Fibroblast of skin of left biceps (primary cell): Measurements from ENCODE around the gene SPINT1.
A peak's percentile ranks its signal among the peaks of the same experiment; 100 is the strongest.
"Not testable (repeated sequence)": the region's sequence is repeated elsewhere in the genome, so short reads cannot be mapped to it uniquely, and the experiment has no call there.

Source experiments
- DNase-seq, 2 experiments: peaks; one replicate each; pipeline ENCODE4 v3.0.0-alpha.2; 2013; ENCODE audit warnings: low read depth in 2 of 2

Gene SPINT1

DNA sequence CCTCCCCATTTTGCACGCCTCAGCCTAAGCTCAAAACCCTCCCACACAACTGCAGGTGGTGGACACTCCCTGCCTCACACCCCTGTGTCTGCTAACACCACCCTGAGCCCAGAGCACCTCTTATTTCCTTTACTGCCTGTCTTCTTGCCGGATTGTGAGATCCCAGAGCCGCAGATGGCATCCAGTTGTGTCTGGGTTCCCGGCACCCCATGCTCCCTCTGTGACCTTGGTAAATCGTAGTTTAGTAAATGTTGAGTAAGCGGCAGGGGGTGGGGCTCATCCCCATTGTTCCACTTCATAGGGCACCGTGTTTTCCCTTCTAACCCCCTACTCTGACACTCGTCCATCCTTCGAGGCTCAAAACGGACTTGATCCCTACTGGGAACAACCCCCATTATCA is 14.9 kb downstream of the SPINT1 start:
- no peak for DNase-seq

- peak in 1 of 2 experiments; percentile 13 for DNase-seq
These were observed 15.5 kb downstream of the SPINT1 start for GRCh38 chr15:40859206-40859851.

DNA sequence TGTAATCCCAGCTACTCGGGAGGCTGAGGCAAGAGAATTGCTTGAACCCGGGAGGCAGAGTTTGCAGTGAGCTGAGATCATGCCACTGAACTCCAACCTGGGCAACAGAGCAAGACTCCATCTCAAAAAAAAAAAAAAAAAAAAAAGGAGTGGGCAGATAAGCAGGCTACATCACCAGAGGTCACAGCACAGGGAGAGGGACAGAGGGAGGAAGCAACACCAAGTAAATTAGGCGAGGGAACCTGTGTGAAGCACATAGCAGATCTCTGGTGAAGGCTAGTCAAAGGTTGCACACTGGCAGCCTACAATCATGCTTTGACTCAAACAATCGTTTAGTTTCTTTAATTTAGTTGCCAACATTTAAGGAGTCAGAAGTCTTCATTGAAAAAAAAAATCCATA is 17.3 kb downstream of the SPINT1 start:
- DNase-seq: not testable (repeated sequence)

DNA sequence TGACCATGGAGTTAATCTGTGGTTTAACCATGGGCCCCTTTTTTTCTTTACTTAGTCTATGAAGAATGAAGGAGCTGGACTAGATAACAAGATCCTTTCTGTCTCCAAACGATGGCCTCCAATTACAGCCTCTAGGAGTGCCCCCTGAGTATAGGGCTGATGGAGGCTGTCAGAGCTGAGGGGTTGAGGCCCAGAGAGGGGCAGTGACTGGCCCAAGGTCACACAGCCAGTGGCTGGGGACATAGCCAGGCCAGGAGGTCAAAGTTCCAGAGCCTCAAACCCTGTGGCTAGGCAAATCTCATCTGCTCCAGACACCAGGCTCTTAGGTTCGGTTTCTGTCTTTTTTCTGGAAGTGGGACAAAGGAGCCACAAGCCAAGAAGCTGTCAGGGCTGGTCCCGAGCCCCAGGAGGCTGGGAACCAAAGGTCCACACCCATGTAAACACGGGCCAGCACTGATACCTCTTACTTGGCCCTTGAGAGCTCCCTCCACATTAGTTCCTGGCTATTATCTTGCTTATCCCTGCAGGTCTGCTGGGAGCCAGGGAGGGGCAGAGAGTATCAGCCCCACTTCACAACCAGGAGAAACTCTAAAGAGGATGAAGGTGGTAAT is 19.9 kb downstream of the SPINT1 start:
- DNase-seq: no peak

GRCh38 chr15:40867199-40867598 is 23.4 kb downstream of the SPINT1 start:
- DNase-seq: no peak

DNA sequence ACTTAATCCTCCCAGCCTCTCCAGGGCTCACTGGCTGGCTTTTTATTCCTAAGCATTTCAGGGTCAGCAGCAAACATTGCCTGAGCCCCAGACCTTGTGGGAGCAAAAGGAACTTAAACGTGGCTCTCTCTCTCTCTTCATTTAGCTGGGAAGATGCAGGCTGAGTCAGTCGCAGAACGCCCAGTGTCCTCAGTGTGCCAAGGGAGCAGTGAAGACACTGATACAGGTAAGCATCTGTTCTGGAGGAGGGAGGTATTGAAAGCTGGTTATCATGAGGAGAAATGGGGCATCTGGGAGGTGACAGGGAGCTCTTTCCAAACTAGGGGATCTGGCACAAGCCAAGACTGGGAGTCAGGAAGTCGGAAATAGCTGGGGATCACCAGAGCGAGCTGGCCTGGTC is 25.8 kb downstream of the SPINT1 start:
- no peak for DNase-seq

- DNase-seq: no peak
These were observed 26.9 kb downstream of the SPINT1 start for GRCh38 chr15:40870716-40871115.

DNA sequence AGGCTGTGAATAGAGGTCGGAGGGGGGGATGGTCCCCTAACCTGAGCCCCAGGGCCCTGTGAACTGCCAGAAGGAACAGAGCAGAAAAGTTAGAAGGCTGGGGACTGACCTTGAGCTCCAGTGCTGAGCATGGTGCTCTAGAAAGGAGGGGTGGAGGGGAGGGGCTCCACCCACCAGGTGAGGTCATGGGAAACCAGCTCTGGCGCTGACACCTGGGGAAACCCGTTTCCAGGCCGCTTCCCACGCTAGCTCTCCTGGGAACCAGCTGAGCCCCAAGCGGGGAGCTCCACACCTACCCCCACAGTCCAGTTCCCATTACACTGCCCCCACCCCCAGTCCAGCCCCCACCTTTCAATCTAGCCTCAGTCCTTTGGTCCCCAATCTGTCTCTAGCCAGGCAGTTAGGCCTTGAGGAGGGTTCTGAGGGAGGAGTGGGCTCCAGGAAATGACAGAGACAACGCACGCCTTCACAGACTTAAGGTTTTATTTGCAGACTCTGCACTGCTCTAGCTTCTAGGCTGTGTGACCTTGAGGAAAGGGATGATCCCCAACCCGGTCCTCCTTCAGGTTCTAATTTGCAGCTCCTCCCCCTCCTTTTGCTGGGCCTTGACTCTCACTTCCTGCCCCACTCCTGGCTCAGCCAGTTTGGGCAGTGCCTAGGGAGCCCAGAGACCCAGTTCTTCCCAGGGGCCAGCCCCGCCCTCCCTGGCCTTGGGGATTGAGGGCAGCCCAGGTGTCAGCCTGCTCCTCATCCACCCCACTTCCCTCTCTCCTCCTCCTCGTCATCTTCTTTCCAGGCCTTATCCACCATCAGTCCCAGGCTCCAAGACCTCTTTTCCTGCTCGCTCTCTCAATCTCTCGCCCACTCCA is 28.1 kb downstream of the SPINT1 start:
- no peak for DNase-seq

DNA sequence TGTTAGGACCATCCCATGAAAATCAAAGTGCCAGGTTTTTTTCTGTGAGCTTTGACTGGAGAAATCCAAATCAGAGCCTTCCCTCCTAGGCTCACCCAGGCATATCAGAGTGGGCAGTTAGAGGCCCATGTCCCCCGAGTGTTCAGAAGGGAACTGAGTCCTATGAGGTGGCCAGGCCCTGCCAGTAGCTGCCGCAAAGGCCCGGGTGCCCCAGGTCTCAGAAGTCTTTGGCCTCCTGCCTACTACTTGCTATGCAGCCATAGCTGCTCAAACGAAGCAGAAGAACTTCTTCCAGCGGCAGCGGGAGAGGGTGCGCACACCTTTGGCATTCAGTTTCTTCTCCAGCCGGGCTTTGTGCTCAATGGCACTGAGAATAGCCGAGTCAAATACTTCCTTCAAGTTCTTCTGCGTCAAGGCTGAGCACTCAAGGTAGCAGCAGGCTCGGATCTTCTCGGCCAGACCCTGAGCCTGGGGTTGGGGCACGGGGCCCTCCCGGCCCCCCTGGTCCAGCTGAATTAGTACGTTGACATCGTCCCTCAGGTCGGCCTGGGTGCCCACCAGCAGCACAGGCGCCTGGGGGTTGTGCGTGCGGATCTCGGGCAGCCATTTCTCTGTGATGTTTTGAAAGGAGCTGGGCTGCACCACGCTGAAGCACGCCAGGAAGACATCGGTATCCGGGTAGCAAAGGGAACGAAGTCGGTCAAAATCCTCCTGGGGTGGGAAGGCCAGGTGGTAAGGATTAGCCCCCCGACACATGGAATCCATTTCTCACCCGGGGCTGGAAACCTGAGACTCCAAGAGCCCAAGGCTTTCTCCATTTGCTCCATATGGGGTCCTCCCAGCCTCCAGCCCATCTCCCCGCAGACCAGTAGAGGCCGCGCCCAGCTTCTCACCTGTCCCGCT is 29.2 kb downstream of the SPINT1 start:
- no peak for DNase-seq

DNA sequence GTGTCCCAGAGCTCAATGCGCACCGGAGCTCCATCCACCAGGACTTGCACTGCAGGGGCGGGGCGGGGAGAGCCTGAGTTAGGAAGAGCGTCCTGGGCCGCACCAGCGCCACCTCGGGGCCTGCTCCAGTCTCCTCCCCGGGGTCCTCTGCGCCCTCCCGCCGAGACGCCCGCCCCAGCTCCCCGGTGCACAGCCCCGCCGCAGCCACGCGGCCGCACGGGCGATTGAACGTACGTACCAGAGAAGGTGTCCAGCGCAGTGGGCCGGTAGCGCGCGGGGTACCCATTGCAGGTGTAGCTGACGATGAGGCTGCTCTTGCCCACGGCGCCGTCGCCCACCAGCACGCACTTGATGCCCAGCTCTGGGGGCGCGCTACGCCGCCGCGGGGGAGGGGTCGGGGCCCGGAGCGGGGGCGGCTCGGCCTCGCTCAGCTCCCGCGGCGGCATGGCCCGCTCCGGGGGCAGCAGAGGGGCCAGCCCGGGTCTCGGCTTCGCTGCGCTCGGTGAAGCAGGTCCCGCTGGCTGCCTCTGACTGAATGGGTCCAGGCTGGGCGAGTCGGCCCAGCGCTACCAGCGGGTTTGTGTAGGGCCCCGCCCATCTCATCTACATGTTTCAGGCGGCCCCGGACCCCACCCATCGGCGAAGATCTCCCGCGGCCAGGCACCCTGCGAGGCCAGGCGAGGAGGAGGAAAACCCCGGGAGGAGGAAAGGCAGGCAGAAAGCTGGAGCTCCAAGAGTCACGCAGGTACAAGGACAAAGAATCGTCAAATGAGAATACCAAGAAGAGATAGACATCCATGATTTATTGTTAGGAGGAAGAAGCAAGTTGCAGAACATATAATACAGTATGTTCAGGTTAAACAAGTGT is 30.1 kb downstream of the SPINT1 start, which contains the start of gene RHOV:
TSS of gene RHOV (minus strand) at position 541 of the 868 bp plus-strand sequence. CDS start at position 446, 95 bp downstream.
- no peak for DNase-seq

- no peak for DNase-seq
These were observed 32.3 kb downstream of the SPINT1 start for GRCh38 chr15:40875991-40876730.

DNA sequence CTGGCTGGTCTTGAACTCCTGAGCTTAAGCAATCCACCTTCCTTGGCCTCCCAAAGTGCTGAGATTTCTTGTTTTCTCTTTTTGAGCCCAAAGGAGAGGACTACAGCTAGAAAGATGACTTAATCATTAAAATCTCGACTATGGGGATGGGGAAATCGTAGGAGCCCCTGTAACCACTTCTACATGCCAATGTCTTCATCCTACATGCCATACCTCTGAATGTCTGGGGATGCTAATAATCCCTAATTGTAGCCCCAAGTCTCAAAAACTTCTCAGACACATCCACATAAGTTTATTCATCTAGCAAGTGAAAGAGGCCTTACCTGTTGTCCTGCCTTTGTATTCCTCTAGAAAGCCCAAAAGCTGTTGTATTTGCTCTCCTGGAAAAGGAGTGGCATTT is 33.8 kb downstream of the SPINT1 start:
- no peak for DNase-seq

- DNase-seq: no peak
These were observed 34.9 kb downstream of the SPINT1 start for GRCh38 chr15:40878785-40879184.

- DNase-seq: no peak
These were observed 35.8 kb downstream of the SPINT1 start for GRCh38 chr15:40879609-40880008.

DNA sequence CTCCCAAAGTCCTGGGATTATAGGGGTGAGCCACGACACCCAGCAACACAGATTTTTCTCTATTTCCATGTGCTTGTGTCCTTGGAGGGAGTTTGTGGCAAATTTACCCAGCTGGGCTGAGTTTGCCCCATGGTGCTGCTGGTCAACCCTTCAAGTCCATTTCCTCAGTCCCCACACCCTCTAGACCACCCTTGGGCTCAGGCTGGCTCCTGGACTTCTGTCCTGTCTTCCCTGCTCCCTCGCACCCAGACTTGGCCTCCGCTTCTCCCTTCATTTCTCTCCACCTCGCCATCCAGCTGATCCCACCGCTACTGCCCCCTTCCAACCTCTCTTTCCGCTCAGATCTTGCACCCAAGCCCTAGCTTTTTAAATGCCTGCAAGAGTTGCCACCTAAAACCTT is 37.5 kb downstream of the SPINT1 start:
- no peak for DNase-seq

GRCh38 chr15:40886586-40886985 is 42.7 kb downstream of the SPINT1 start:
- DNase-seq: no peak

- DNase-seq: no peak
These were observed 45.3 kb downstream of the SPINT1 start for GRCh38 chr15:40889112-40889511.

- no peak for DNase-seq
These were observed 47.3 kb downstream of the SPINT1 start for GRCh38 chr15:40891138-40891537.

DNA sequence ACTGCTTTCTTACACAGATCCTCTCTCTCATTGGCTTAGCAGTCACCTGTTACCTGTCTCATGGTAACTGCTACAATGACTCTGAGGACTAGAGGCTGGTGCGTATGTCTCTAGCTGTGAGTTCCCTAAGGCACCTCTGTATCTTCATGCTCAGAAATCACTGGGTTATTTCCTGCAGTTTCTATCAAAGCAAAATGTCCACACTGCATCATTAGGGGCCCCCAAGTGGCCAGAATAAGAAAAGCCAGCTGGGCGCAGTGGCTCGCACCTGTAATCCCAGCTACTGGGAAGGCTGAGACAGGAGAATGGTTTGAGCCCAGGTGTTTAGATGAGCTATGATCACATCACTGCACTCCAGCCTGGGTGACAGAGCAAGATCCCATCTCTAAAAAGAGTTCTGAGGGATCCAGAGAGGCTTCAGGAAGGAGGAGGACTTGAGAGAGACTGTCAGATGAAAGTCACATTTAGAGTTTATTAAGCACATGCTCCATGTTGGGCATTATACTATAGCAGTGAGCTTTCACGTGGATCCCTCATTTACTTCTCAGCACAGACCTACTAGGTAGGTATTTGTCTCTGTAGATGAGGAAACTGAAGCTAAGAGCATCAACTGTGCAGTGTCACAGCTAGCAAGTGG is 48.1 kb downstream of the SPINT1 start:
- no peak for DNase-seq
